Stimulated activated CD4-positive, alpha-beta T cell treated with anti-CD3 and anti-CD28 coated beads, TNF-alpha, amount 100 ng/mL, for 24 hours (primary cell): ENCODE measurements around the gene USP53.
"Not testable (repeated sequence)": the region's sequence is repeated elsewhere in the genome, so short reads cannot be mapped to it uniquely, and the experiment has no call there.

Experiments
- DNase-seq, 3 experiments: peaks; one replicate each; pipeline ENCODE4 v3.0.0-alpha.2; 2020; ENCODE audit warnings: low read depth in 3 of 3

USP53 gene

DNA sequence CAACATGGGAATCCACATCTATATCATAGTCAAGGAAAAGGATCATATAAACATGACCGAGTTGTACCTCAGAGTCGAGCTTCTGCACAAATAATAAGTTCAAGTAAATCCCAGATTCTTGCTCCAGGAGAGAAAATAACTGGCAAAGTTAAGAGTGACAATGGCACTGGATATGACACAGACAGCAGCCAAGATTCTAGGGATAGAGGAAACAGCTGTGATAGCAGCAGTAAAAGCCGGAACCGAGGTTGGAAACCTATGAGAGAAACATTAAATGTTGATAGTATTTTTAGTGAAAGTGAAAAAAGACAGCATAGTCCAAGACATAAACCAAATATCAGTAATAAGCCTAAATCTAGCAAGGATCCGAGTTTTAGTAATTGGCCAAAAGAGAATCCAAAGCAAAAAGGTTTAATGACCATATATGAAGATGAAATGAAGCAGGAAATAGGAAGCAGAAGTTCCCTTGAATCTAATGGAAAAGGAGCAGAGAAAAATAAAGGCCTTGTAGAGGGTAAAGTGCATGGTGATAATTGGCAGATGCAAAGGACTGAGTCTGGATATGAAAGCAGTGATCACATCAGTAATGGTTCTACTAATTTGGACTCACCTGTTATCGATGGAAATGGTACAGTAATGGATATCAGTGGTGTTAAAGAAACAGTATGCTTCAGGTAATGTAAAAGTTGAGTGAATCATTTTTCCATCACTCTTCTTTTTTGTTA, 59.0 kb downstream of the USP53 start:
- DNase-seq = no peak

DNA sequence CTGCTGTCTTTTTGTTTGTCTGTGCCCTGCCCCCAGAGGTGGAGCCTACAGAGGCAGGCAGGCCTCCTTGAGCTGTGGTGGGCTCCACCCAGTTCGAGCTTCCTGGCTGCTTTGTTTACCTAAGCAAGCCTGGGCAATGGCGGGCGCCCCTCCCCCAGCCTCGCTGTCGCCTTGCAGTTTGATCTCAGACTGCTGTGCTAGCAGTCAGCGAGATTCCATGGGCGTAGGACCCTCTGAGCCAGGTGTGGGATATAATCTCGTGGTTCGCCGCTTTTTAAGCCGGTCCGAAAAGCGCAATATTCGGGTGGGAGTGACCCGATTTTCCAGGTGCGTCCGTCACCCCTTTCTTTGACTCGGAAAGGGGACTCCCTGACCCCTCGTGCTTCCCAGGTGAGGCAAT, 67.0 kb downstream of the USP53 start:
- not testable (repeated sequence) for DNase-seq

DNA sequence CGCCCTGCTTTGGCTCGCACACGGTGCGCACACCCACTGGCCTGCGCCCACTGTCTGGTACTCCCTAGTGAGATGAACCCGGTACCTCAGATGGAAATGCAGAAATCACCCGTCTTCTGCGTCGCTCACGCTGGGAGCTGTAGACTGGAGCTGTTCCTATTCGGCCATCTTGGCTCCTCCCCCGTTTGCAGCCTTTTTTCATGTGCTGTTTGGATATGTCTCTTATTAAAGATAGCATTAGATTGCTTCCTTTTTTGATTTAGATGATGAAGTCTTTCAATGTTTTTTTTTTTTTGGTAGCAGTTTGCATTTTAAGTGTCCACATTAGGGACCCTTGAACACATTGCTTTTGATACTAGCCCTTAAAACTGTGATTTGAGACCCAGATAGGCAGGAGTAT, 67.4 kb downstream of the USP53 start:
- DNase-seq = not testable (repeated sequence)

DNA sequence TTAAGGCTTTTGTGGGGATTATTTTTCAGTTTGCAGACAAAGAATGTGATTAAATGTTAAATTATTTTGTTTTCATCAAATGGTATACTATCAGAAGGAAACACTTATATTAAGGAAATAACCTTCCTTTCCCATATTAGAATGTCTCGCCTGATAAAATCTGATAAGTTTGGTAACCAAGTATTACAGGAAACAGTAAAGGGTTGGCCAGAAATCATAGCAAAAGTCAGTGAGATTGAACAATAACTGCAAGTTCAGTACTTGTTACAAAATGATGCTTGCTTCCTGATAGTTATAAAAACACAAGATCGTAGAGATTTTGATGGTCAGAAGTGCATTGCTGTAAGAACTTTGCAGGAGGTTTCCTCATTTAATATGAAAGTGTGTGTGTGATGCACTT, 68.9 kb downstream of the USP53 start:
- DNase-seq = no peak

DNA sequence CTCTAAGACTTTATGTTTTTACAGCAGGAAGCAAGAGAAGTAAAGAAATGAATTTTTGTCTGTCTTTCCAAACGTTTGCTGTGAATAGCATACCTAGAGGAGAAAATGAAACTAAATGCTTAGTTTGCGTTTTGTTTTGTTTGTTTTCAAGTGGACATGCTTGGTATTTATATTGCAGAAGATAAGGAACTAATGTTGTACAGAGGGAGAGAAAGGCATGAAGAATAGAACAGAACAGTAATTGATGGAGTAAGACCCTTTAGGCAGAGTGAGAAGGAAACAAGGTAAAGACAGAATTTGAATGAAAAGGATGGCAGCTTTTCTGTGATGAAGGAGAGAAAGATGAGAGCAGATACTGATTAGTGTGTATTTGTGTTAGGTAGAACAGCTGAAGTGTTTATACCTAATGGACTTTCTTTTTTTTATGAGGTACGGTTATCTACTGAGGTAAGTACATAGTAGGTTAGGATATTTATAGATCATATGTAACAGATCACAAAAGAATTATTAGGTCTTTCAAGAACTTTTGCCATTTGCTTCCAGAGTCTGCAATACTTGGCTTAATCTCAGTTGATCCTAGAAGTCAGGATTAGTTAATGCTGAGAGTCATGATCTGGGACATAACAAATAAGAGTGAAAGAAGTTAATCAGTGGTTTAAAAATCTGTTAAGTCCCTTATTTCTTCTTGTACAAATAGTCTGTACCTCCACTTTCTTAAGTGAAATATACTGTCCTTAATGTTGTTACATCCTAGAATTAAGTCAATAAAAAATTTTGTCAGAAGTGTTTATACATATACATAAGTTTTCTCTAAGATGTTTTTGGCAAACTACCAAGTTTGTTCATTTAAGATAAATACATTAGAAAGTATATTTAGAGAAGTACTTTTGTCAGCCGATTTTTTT, 72.6 kb downstream of the USP53 start:
- no peak for DNase-seq

DNA sequence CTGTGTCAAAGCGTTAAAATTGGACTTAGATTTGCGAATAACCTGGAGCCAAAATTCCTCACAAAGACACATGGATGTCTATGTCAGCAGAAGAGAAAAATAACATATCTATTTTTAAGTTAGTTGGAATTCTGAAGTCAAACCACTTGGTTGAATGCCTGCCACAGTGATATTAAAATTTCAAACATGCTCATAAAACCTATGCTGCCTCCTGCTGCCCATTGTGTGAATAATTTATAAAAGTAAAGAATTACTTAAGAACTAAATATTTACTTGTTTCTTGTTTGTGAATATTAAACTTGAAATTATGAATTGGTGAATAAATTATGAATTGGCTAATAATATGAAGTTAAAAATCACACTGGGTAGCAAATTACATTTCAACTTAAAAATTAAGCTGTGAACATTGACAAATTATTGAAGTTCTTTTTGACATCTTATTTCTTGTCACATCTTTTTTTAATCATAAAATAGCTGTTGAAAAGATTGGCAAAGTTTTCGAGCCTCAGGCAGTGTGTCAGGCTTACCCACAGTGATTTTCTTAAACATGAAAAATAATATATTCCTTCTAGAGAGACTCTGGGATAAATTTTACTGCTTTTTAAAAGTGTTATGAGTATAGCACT, 74.0 kb downstream of the USP53 start:
- peak in 1 of 3 experiments; percentile 5 for DNase-seq

DNA sequence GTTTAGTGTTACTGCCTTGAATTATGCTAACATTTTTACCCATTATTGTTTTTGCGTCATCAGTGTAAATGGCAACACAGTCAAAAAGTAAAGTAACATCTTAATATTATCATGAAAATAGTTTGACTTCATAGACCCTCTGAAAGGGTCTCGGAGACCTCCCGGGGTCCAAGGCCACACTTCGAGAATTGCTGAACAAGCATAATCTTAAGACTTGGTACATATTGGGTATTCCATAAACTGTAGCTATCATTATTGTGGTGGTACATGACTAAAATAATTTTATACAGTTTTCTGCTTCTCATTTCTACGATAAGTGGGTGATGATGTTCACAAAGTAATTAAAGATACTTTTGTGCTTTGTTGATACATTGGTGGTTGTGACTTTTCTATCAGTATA, 76.8 kb downstream of the USP53 start:
- DNase-seq = no peak

DNA sequence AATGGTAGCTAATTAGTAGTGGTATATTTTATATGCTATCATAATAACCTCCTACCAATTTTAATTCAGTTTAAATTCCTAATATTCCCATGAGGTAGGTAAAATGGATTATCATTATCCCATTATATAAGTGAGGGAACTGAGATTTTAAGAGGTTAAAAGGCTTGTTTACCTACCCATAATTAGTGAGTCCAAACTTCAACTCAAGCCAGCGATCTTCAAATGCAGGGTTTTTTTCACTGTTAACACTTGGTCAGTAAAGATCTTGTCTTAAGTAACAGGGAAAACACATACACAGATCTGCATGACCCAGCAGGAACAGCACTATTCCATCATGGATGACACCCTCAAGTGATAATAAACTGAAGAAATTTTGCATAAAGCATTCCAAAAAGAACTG, 78.1 kb downstream of the USP53 start:
- DNase-seq = no peak

DNA sequence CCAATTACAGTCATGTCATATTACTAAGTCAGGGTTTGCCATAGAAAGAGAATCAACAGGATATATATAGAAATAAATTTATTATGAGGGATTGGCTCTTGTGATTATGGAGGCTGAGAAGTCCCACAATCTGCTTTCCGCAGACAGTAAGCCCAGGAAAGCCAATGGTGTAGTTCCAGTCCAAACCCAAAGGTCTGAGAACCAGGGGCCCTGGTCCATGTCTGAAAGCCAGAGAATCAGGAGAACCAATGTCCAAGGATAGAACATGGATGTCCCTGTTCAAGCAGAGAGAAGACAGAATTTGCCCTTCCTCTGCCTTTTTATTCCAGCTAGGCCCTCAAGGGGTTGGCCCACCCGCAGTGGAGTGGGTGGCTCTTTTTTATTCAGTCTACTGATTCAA, 83.8 kb downstream of the USP53 start:
- no peak for DNase-seq

DNA sequence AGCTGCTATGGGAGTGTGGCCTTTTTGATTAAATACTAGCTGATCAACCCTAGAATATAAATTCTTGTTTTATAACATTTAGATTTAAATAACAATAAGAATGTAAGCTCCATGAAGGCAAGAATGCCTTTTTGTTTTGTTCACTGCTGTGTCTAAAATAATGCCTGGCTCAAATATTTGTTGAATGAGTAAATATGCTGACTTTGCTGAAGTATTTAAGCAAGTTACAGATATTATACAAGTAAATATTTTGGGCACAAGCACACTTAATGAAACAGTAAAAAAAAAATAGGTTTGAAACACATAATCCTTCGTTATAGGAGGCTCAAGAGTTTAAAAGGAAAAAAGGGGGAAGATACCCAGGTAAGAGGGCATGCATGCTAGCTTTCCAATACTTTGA, 85.3 kb downstream of the USP53 start:
- no peak for DNase-seq

DNA sequence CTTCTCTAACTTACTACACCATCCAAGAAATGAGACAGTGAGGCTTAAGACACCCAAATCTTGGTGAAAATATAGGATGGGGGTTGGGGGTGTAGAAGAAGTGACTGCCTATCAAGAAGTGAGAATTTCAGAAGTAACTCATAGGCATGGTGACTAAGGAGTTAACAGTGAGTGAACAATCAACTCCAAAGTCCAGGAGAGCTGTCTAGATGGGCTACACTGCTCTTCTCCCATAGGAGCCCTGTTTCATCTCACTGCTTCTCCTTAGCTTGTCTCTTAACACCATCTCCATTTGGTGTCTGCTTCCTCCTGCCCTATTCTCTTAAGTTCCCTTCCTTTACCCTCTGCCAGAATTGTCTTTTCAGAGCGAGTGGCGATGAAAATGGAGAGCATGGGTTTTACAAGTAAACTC, 86.8 kb downstream of the USP53 start:
- no peak for DNase-seq

DNA sequence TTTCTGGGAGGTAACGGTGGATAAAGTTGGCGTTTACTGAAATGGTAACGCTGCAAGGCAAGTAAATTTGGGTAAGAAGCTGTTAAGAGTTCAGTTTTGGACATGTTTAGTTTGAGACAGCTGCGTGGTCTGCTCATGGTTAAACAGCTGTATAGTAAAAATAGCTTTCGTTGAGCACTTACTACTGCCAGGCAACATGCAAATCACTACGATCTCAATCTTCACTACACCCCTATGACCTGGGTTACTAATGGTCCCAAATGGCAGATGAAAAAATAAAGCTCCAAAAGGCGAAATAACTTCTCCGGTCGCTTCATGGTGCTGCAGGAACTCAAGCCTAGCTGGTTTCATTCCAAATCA, 87.2 kb downstream of the USP53 start:
- DNase-seq = no peak

DNA sequence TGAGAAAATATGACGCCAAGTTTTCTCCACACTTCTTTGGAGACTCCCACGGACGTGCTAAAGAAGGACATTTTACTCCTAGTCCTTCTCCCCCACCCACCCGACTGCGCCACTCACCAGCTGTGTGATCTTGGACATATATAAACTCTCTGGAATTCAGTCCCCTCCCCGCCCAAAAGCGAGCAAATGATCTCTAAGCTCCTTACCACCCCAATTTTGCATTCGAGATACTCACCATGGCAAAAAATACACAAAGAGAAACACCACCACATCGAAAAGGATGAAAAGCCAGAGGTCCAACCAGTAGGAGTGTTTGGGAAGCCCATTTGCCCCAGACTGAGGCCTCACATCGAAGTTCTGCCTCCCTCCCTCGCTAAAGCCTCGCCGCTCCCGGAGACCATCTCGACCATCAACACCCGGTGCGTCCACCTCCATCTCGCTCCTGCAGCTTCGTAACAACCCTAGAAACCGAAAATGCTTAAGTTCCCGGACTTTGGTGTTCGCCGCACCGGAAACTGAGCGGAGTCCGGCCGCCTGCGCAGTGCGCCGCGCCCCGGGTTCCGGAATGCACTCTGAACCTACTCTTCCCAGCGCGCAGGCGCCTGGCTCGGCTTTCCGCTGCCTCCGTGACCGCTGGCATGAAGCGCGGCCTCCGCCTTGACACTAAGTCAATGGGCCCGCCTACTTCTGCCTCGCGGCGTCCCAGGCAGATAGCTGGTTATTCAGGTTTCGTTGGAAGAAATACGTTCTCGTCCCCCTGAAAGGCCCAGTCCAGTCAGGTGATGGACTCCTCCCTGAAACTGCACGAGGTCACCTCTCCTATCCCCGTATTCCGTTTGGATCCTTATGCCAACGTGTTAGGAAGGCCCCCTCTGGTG, 87.8 kb downstream of the USP53 start:
- peak; percentile 84 to 92 (median 84) for DNase-seq

DNA sequence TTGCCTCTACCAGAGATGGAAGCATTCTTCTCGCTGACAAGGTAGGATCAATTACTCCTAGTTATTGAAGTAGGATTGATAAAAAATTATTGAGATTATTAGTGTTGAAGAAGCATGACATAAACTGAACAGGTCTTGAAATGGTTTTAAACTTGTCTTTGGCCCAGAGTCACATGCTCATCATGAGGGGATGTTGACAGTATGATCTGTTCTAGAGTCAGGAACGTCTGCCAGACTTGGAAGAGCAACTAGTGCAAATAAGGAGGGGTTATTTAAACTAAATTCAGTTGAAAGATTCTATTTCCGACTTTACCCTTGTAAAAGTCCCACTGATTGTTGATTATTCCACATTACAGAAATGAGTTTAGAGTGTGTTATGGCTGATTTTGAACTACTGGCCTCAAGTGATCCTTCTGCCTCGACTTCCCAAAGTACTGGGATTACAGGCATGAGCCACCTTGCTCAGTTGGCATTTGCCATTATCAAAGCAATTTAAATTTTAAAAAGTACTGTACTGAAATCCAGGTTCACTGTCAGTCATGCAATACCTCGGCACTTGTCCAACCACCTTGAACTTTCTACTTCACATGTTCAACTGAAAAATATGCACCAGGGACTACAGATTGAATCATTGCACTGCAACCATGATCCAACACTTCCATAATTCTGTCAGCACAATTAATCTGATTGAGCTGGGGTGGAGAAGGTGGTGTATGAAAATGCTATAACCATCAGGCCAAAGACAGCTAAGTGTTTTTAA, 89.7 kb downstream of the USP53 start:
- no peak for DNase-seq

DNA sequence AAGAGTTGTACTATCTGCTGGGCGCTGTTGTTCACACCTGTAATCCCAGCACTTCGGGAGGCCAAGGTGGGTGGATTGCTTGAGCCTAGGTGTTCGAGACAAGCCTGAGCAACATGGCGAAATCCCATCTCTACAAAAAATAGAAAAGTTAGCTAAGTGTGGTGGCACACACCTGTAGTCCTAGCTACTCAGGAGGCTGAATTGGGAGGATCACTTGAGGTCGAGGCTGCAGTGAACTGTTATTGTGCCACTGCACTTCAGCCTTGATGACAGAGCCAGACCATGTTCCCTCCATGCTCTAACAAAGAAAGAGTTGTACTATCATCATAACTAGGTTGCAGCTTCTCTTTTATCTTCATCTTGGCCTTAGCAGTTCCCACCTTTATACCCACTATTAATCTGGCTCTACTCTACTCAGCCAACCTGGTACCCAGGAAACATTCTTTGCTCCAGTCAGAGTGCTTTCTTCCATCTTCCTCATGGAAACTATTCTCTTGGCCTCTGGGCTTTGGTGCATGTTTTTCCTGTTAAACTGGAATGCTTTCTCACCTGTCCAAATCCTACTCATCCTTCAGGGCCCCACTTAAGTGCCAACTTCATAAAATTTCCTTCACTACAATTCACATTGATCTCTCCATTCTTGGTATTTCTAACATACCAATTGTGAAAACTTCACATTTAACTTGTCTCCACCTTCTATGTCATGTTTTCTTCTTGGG, 91.2 kb downstream of the USP53 start:
- DNase-seq = no peak

DNA sequence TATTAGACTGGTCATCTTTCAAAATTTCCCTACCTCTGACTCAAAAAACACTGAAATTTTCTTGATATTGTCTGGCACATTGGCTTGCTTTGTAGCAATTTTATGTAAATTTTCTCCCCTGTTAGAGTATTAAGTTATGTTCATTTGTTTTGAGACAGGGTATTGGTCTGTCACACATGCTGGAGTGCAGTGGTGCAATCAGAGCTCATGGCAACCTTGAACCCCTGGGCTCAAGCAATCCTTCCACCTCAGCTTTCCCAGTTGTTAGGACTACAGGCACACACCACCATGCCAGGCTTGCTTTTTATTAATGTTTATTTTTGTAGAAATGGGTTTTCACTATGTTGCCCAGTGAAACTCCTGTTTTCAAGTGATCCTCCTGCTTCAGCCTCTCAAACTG, 91.9 kb downstream of the USP53 start:
- DNase-seq = no peak

DNA sequence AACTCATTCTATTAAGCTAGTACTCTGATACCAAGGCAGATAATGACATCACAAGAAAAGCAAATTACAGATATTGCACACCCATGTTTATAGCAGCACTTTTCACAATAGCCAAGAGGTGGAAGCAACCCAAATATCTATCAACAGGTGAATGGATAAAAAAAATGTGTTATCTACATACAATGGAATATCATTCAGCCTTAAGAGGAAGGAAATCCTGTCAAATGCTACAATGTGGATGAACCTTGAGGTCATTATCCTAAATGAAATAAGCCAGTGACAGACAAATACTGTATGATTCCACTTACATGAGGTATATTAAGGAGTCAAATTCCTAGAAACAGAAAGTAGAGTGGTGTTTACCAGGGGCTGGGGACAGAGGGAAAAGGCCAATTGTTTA, 95.1 kb downstream of the USP53 start:
- no peak for DNase-seq

DNA sequence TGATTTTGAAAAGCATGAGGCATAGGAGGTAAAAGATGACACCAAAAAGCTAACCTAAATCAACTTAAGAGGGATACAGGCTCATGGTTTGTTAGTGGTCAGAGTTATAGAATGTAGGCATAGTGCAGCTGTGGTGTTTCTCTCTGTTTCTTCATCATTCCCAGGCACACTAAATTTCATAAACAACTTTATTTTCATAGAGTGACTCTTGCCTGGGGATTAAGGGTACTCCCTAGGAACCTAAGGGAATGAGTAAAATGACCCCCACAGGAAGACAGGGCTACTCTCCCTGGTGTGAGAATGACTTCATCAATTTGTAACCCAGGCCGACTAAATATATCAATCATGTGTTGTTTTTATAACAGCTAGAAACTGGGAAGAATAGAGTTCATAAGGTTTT, 98.3 kb downstream of the USP53 start:
- DNase-seq = no peak

DNA sequence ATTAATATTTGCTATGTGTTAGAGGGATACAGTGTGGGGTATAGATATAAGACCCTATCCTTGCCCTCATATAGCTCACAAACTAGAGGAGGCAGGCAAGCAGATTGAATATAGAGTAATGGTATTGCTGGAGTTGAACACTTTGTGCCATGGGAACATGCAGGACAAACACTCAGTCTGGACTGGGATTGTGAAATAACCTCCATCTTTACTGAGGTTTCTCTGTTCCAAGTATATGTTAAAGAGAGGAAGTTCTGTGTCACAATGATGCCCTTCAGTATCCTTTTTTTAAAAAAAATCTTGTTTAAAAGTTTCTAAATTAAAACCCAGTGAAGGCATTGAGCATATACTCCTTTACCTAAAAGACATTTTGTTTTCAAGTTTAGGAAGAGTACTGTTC, 100.7 kb downstream of the USP53 start:
- DNase-seq = no peak

DNA sequence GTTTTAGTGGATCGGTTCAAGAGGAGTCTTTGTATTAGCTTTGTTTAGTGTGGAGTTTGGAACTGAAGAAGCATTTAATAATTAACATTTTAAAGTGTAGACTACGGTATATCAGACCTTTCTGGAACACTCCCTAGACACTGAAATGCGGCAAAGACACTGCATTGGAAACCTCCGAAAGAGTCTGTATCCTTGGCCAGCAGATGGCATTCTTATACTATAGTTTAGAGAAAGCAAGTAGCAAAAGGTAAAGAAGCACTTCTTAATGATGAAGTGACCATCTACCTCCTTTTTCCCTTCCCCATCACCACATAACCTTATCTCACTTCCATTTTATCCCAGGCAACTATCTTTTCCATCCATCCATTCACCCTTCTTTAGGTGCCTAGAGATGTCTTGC, 101.8 kb downstream of the USP53 start:
- no peak for DNase-seq
